Stimulated activated memory B cell treated with anti-CD40 and anti-IgM and Interleukin-4, amounts not matched to agents 10 μg/mL and 1 μg/mL and 100 μg/mL, for 72 hours (primary cell): ENCODE results near the gene BAZ2A.

Experiments
- ATAC-seq: fragments of 150-1000 bp; cut with Tn5 transposase; 2 replicates; pipeline ENCODE4 v1.10.0; 2021
- H3K27ac Mint-ChIP-seq: one replicate; pipeline ENCODE4 v1.8.0; 2022; ENCODE audit warnings: mild to moderate bottlenecking, mixed read lengths
- H3K27me3 Mint-ChIP-seq: one replicate; pipeline ENCODE4 v1.8.0; 2022; ENCODE audit warnings: mixed read lengths
- H3K36me3 Mint-ChIP-seq: one replicate; pipeline ENCODE4 v1.8.0; 2022; ENCODE audit warnings: mixed read lengths
- H3K4me1 Mint-ChIP-seq: one replicate; pipeline ENCODE4 v1.8.0; 2022; ENCODE audit warnings: mixed read lengths
- H3K4me3 Mint-ChIP-seq: one replicate; pipeline ENCODE4 v1.8.0; 2022; ENCODE audit warnings: mild to moderate bottlenecking, moderate library complexity, mixed read lengths
- H3K9me3 Mint-ChIP-seq: one replicate; pipeline ENCODE4 v1.8.0; 2022; ENCODE audit warnings: mixed read lengths

Gene BAZ2A

DNA sequence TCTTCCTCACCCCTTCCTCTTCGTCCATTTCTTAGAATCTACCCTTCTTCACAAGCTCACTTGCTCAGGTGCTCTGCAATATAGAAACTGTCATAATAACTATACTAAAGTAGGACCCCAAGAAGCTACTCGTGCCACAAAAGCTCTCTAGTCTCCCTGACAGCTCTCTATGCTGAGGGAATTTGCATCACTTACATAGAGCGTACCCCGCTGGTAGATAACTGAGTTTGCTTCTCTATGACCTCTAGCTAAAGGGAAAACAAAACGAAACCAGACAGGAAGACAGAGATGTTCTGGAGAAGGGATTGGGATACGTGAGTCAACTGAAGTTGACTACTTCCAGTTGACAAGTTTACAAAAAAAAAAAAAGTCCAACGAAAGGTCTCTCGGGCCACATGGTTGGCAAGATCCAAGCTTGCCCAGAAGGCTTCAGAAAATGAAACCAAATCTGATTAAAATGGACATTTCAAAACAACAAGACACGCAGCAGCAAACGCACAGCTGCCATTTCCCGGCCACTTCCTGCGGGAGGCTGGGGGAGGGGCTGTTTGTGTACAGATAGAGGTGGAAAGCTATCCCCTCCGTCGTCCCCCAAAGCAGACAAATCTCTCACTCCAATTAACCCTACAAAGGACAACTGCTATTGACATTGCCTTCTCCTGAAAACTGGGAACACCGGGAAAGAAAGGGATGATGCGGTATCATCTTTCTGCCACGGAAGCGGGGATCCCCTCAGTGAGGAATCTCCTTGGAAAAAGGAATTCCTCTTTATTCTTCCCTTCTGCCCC is 1.3 kb downstream of the BAZ2A start:
- peaks cover 8% of the 10 kb centered on the region for H3K36me3 Mint-ChIP-seq
- H3K4me3 Mint-ChIP-seq, result peak overlapping the region; percentile 93
- peak overlapping the region; percentile 92 for H3K27ac Mint-ChIP-seq
- peak; percentile 28 for ATAC-seq
- H3K27me3 Mint-ChIP-seq, result no peaks in the 10 kb centered on the region
- H3K9me3 Mint-ChIP-seq, result no peaks in the 10 kb centered on the region
- peaks cover 80% of the 10 kb centered on the region for H3K4me1 Mint-ChIP-seq

DNA sequence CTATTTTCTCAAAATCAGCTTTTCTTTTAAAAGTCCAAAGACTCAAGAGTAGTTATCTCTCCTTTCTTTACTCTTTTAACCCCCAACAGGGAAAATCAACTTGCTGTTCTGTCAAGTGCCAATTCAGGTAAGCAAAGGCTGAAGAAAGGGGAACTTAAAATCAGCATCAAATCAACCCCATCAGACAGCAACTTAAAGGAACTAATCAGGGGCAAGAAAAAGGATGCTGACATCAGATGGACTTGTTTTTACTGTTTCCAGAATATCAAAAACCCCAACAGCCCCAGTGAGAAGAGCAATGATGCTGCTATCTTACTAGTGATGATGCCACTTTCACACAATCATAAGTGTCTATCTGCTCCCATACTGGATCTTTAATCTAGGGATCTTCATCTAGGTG is 3.4 kb downstream of the BAZ2A start:
- Mint-ChIP-seq H3K9me3 (no peaks in the 10 kb centered on the region), H3K4me3 (no peak overlapping the region), H3K36me3 (peaks cover 11% of the 10 kb centered on the region), H3K27me3 (no peaks in the 10 kb centered on the region), H3K27ac (peak overlapping the region; percentile 92), H3K4me1 (peaks cover 75% of the 10 kb centered on the region)
- no peak for ATAC-seq

DNA sequence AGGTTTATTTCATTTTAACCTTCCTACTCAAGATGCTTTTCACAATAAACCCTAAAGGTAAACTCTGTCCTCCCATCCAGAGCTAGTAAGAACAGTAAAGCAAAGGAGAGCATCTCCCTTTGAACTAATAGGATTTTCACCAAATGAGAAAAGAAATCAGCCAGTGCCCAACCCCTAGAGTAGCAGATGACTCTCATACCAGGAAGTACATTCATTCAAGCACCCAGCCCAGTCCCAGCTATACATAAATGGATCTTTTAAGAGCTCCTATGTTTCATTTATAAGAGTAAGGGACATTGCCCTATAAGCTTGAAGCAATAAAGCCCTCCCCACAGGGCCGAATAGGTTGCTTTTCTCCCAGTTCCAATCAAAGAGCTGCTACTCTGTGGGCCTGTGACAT is 7.6 kb downstream of the BAZ2A start:
- H3K4me3 Mint-ChIP-seq, result no peak overlapping the region
- peaks cover 54% of the 10 kb centered on the region for H3K4me1 Mint-ChIP-seq
- no peak overlapping the region for H3K27ac Mint-ChIP-seq
- H3K36me3 Mint-ChIP-seq, result peaks cover 19% of the 10 kb centered on the region
- H3K27me3 Mint-ChIP-seq, result no peaks in the 10 kb centered on the region
- ATAC-seq, result no peak
- H3K9me3 Mint-ChIP-seq, result no peaks in the 10 kb centered on the region

DNA sequence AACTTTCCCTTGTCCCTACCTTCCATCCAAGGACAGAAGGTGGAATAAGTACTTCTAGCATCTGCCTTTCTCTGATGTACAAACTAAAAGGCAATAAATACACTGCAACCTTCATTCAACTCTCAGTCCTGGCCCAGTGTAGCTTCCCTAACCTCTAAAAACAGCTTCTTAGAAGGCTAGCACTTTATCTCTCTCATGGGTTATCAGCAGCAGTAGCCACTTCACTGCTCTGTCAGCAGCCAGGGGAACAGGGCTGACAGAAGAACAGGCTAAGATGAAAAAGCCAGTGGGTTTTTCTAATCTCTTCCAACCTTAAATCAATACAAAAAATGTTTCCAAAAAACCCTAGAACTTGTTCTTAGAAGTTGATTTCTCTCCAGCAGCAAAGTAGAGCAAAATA is 13.2 kb downstream of the BAZ2A start:
- H3K4me1 Mint-ChIP-seq, result peaks cover 27% of the 10 kb centered on the region

DNA sequence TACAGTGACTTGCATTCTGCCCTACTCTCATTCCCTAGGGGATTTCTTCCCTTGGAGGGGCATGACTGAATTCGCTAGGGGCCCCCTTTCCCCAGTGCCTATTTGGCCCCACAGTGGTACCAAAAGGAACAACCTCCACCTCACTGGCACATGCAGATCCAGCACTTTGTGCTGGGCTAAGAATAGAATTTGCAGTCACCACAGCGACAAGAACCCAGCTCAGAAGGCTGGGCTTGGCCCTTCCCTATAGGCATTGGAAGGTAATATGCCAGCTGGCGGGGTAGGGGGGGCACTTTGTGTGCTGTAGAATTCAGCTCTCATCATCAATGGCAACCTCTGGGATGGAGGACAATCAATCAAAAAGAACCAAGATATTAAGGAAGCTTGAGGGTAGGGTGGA is 13.9 kb downstream of the BAZ2A start:
- no peak overlapping the region for H3K27ac Mint-ChIP-seq
- peaks cover 26% of the 10 kb centered on the region for H3K4me1 Mint-ChIP-seq
- H3K36me3 Mint-ChIP-seq, result peaks cover 62% of the 10 kb centered on the region
- H3K4me3 Mint-ChIP-seq, result no peak overlapping the region
- H3K27me3 Mint-ChIP-seq, result no peaks in the 10 kb centered on the region
- ATAC-seq, result no peak
- no peaks in the 10 kb centered on the region for H3K9me3 Mint-ChIP-seq

More for the DNA sequence above, 13.2 kb downstream of the BAZ2A start:
- Mint-ChIP-seq H3K27me3 (no peaks in the 10 kb centered on the region), H3K9me3 (no peaks in the 10 kb centered on the region), H3K36me3 (peaks cover 57% of the 10 kb centered on the region), H3K27ac (peak overlapping the region; percentile 18), H3K4me3 (no peak overlapping the region)
- no peak for ATAC-seq

DNA sequence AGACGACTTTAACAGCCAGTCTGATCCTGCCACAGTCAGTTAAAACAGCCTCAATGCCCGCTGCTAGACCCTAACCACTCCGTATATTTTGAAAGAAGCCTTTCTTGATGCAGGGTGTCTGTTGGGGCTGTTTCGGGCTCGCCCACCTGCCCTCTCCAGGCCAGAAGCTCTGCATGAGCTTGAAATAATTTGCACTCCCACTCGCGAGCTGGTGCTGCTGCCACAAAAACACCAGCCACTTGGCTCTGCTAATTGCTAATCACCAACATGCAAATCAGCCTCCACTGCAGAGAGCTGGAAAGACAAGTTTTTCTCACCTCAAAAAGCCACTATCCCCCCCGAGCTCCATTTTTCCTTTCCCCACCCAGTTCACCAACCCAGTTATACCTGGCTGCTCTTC is 15.5 kb downstream of the BAZ2A start:
- Mint-ChIP-seq H3K4me3 (no peak overlapping the region), H3K9me3 (no peaks in the 10 kb centered on the region), H3K27me3 (no peaks in the 10 kb centered on the region), H3K4me1 (peaks cover 18% of the 10 kb centered on the region), H3K27ac (no peak overlapping the region), H3K36me3 (peaks cover 72% of the 10 kb centered on the region)
- ATAC-seq, result no peak

DNA sequence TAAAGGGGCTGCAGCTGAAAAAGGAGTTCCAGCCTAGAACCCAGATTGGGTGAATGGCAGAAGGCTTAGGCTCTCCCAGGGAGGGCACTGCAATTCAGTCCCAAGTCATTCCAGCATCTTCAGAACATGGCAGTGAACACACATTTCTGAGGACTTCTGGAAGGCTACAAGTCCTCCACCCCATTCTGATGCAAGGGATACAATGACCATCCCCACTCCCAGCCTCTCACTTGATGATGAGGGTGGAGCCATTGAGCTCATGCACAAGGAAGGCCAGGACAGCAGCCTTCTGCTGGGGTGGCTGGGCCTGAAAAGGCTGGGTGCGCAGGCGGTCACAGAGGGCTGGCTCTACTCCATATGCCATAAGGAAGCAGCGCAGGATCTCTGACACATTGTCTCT is 25.8 kb downstream of the BAZ2A start:
- H3K4me1 Mint-ChIP-seq, result no peaks in the 10 kb centered on the region
- H3K27ac Mint-ChIP-seq, result no peak overlapping the region
- no peaks in the 10 kb centered on the region for H3K9me3 Mint-ChIP-seq
- H3K36me3 Mint-ChIP-seq, result peaks cover 77% of the 10 kb centered on the region
- ATAC-seq, result no peak
- H3K27me3 Mint-ChIP-seq, result no peaks in the 10 kb centered on the region
- no peak overlapping the region for H3K4me3 Mint-ChIP-seq

DNA sequence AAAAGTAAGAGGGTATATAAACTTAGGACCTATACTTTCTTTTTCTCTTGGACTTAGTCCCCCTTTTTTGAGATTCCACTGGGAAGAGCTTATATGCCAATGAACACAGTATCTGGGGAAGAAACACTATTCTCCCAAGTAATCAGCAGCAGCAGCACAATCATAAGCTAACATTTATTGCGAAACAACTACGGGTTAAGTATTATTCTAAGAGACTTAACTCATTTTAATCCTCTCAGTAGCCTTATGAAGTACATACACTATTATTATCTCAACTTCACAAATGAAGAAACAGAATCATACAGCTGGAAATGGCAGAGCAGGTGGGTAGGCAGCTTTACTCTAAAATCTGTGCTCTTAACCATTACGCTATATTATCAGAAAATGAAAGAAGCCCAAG is 27.9 kb downstream of the BAZ2A start:
- Mint-ChIP-seq H3K9me3 (no peaks in the 10 kb centered on the region), H3K36me3 (peaks cover 86% of the 10 kb centered on the region), H3K27me3 (no peaks in the 10 kb centered on the region), H3K4me3 (no peak overlapping the region), H3K27ac (no peak overlapping the region), H3K4me1 (no peaks in the 10 kb centered on the region)
- no peak for ATAC-seq

DNA sequence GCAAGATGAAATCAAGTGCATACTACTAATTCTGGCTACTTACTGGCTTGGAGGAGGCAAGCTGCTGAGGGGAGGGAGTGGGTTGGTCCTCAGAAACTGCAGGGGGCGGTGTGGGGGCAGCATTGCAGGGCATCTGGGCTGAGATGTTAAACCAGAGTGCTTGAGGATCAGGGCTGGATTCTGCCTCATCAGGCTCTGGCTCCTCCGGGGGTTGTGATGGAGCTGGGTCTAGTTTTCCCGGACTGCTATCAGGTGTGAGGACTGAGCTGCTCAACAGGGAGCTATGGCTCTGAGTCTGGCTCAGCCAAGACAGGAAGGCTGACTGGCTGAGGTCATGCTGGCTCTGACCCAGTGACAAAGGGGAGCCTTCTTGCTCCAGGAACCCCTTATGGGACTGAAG is 28.6 kb downstream of the BAZ2A start:
- Mint-ChIP-seq H3K36me3 (peaks cover 86% of the 10 kb centered on the region), H3K9me3 (no peaks in the 10 kb centered on the region), H3K4me1 (peaks cover 6% of the 10 kb centered on the region), H3K4me3 (no peak overlapping the region), H3K27me3 (no peaks in the 10 kb centered on the region), H3K27ac (no peak overlapping the region)
- no peak for ATAC-seq

DNA sequence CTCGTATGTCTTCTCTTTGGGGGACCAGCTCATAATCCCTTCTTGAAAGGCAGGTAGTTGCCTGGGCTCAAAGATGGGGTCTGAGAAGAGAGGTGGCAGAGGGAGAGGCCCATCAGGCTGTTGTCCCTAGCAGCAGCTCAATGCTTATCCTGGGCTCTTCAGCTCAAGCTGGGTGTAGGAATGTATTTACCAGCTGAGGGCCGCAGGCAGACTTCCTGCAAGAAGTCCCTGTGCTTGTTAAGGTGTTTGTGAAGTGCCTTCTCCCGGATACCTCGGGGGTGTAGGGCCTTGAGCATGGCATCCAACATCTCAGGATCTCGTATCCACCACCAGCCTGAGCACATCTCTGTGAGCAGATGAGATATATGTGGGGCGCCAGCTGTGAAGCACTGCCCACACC is 29.4 kb downstream of the BAZ2A start:
- no peaks in the 10 kb centered on the region for H3K27me3 Mint-ChIP-seq
- peaks cover 6% of the 10 kb centered on the region for H3K4me1 Mint-ChIP-seq
- H3K4me3 Mint-ChIP-seq, result no peak overlapping the region
- H3K27ac Mint-ChIP-seq, result no peak overlapping the region
- peaks cover 79% of the 10 kb centered on the region for H3K36me3 Mint-ChIP-seq
- H3K9me3 Mint-ChIP-seq, result no peaks in the 10 kb centered on the region
- no peak for ATAC-seq

DNA sequence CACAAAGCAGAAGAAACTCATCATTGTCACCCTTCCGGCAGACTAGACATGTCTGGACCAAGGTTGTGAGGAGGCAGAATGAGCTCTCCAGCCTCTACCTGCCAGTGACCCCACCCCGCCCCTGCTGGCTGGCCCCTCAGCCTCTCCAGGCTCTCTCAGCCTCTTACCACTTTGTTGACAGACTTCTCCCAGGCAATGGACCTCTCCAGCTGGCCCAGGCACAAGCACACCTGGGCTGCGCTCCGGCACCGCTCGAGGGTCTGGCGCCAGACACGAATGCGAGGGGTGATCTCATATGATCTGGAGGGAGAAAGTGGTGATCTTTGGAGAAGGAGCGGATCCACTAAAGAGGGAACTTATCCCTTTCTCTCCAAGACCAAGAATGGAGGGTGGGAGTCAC is 30.3 kb downstream of the BAZ2A start:
- Mint-ChIP-seq H3K4me3 (no peak overlapping the region), H3K36me3 (peaks cover 71% of the 10 kb centered on the region), H3K27ac (no peak overlapping the region), H3K4me1 (peaks cover 6% of the 10 kb centered on the region), H3K27me3 (no peaks in the 10 kb centered on the region), H3K9me3 (no peaks in the 10 kb centered on the region)
- ATAC-seq, result no peak

DNA sequence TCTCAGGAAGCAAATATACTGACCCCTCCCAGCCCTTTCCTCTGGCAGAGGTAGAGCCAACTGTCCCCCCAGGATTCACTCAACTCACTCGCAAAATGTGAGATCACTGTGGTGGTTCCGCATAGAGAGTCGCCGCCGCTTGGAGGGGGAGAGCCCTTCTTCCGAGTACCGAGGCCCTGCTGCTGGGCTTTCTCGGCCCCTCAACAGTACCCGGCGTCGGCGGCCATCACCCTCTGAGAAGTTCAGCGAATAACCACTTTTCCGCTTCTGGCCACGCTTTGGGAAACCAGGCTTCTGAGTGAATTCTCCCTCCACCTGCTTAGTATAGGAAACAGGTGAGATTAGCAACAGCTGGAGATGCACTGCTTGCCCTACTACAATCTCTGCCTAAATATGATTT is 31.1 kb downstream of the BAZ2A start:
- peaks cover 63% of the 10 kb centered on the region for H3K36me3 Mint-ChIP-seq
- H3K4me1 Mint-ChIP-seq, result peaks cover 6% of the 10 kb centered on the region
- no peak overlapping the region for H3K27ac Mint-ChIP-seq

DNA sequence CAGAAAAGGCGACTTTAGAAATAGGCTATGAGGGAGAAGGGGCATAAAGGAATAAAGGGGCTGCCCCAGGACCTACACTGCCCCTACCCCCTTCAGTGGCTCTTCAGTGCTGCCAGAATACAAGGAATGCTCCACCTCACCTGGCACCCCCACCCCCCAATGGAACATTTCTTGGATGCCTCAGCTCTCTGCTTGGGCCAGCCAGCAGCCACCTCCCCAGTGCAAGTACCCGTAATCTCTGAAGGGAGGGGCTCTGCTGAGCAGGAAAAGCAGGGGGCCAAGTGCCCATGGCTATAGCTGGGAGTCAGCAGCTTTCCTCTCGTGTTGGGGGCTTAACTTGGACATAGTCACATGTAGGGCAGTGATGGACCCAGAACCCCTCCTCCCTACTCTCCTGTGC is 33.3 kb downstream of the BAZ2A start:
- peak overlapping the region; percentile 39 for H3K27ac Mint-ChIP-seq

More for the DNA sequence above, 31.1 kb downstream of the BAZ2A start:
- H3K4me3 Mint-ChIP-seq, result no peak overlapping the region
- no peaks in the 10 kb centered on the region for H3K27me3 Mint-ChIP-seq
- ATAC-seq, result no peak
- H3K9me3 Mint-ChIP-seq, result no peaks in the 10 kb centered on the region

DNA sequence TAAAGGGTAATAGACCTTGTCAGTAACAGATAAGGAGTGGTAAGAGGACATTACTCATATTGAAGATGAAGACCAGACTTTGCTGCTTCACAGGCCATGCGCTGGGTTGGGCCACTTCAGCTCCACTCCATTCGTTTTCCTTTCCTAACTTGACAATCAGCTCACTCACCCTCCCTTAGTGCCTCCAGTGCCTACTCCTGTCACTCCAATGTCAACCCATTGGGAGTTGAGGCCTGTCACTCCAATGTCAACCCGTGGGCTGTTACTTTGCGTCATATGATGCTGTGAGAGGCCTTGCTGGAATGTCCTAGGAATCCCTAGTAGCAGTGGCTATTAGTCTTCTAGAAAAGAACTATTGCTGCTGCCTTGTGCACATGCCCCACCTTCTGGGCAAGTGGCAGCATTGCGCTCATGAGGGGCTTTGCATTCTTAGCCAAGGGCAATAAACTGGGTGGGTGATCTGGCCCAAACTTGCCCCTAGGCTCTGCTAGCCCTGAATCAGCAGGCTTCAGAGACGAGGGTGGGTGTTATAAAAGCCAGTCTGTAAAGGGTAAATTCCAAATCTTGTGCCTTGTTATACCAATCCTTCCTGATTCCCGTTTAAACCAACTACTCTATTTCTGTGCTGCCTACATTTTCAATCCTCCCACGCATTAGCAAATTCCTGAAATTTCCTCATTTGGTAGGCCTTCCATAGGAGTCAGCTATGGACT is 36.1 kb downstream of the BAZ2A start:
- Mint-ChIP-seq H3K27ac (no peak overlapping the region), H3K9me3 (no peaks in the 10 kb centered on the region)

More for the DNA sequence above, 33.3 kb downstream of the BAZ2A start:
- H3K36me3 Mint-ChIP-seq, result peaks cover 44% of the 10 kb centered on the region
- no peaks in the 10 kb centered on the region for H3K27me3 Mint-ChIP-seq
- no peak for ATAC-seq
- no peak overlapping the region for H3K4me3 Mint-ChIP-seq
- H3K4me1 Mint-ChIP-seq, result peaks cover 6% of the 10 kb centered on the region
- H3K9me3 Mint-ChIP-seq, result no peaks in the 10 kb centered on the region

DNA sequence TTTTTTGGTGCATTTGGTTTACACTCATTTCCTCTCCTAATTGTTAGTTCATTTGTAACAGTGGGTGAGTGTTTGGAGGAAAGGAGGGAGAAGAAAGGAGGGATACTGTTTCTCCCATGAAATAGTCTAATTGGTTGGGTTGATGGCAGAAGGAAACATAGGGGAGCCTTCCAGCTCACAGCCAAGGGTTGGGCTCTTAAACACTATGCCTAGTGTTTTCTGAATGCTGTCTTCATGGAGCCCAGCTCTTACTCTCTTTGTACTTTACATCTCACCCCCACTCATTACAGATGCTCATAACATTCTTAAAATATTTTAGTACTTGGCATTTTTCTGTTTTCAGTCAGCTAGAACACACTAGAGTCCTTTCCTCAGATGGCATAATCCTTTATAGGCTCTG is 38.2 kb downstream of the BAZ2A start:
- H3K4me3 Mint-ChIP-seq, result no peak overlapping the region
- no peaks in the 10 kb centered on the region for H3K9me3 Mint-ChIP-seq
- no peak overlapping the region for H3K27ac Mint-ChIP-seq
- no peaks in the 10 kb centered on the region for H3K27me3 Mint-ChIP-seq
- ATAC-seq, result no peak
- H3K36me3 Mint-ChIP-seq, result peaks cover 10% of the 10 kb centered on the region
- peaks cover 4% of the 10 kb centered on the region for H3K4me1 Mint-ChIP-seq

More for the DNA sequence above, 36.1 kb downstream of the BAZ2A start:
- ATAC-seq, result peak; percentile 51
- Mint-ChIP-seq H3K27me3 (no peaks in the 10 kb centered on the region), H3K4me1 (peaks cover 6% of the 10 kb centered on the region), H3K36me3 (peaks cover 18% of the 10 kb centered on the region), H3K4me3 (no peak overlapping the region)

DNA sequence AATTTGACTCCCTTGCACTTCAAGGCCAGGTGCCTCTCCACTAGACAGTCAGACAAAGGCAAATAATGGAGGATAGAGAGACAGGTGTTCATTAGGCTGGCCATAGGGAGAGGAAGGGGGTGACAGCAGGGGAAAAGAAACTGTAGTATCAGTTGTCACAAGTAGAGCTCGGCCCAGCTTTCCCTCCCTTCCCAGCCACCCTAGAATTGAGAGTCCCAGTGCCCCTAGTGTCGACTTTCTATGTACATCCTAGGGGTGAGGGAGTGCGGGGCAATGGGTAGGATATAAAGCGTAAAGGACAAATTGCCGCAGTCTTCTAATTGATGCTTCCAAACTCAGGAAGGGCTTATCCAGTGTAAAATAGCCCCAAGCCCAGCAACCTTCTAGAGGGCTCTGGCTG is 39.0 kb downstream of the BAZ2A start:
- H3K4me1 Mint-ChIP-seq, result no peaks in the 10 kb centered on the region
- no peaks in the 10 kb centered on the region for H3K9me3 Mint-ChIP-seq
- no peak overlapping the region for H3K27ac Mint-ChIP-seq
- no peak overlapping the region for H3K4me3 Mint-ChIP-seq
- peaks cover 7% of the 10 kb centered on the region for H3K36me3 Mint-ChIP-seq
- no peak for ATAC-seq
- no peaks in the 10 kb centered on the region for H3K27me3 Mint-ChIP-seq
